HL-60 (cell line): ENCODE data around the gene AFF4.
"Not testable (repeated sequence)": the region's sequence is repeated elsewhere in the genome, so short reads cannot be mapped to it uniquely, and the experiment has no call there.

Experiments used
- DNase-seq, 2 experiments: peaks; one replicate each; pipeline ENCODE4 v3.0.0-alpha.2; 2010 to 2020; ENCODE audit warnings: low read depth in 1 of 2, low spot score in 1 of 2
- H3K27ac ChIP-seq: fragments of 250-450 bp; sonication (Bioruptor Pico); replicated peaks from 2 replicates; pipeline ENCODE4 v1.5.1; 2020; ENCODE audit warnings: mild to moderate bottlenecking, moderate library complexity
- H3K27me3 ChIP-seq: fragments of 250-450 bp; sonication (Bioruptor Pico); 2 replicates; pipeline ENCODE4 v1.5.1; 2021; ENCODE audit warnings: mild to moderate bottlenecking, moderate library complexity; ENCODE audit not compliant: insufficient read depth, poor library complexity, severe bottlenecking
- H3K4me3 ChIP-seq: replicated peaks from 2 replicates; pipeline ENCODE4 v1.5.1; 2011; ENCODE audit warnings: mild to moderate bottlenecking, control low read depth, low read length; ENCODE audit not compliant: insufficient read depth
- CTCF ChIP-seq: IDR thresholded peaks from one replicate; pipeline ENCODE4 v1.5.1; 2011; ENCODE audit warnings: low read length, control low read depth, inconsistent platforms; ENCODE audit not compliant: insufficient read depth
- GABPA ChIP-seq: IDR thresholded peaks from 2 replicates; pipeline ENCODE4 v1.6.1; 2012; ENCODE audit warnings: low read depth
- POLR2AphosphoS5 ChIP-seq: IDR thresholded peaks from 2 replicates; pipeline ENCODE4 v1.6.1; 2012; ENCODE audit warnings: low read depth
- REST ChIP-seq: IDR thresholded peaks from 2 replicates; pipeline ENCODE4 v1.6.1; 2012; ENCODE audit warnings: low read depth; ENCODE audit not compliant: insufficient replicate concordance
- SPI1 ChIP-seq: IDR thresholded peaks from 2 replicates; pipeline ENCODE4 v1.6.1; 2012; ENCODE audit warnings: low read depth, mild to moderate bottlenecking, borderline replicate concordance

AFF4 gene

GRCh38 chr5:132961887-132962286, 1.5 kb downstream of the AFF4 start:
- peak overlapping the region; percentile 72 for H3K27ac ChIP-seq

GRCh38 chr5:132961123-132961815, 2.2 kb downstream of the AFF4 start:
- not testable (repeated sequence) for H3K27me3 ChIP-seq, H3K4me3 ChIP-seq, H3K27ac ChIP-seq, DNase-seq

More at GRCh38 chr5:132961887-132962286, 1.5 kb downstream of the AFF4 start:
- DNase-seq: no peak
- no peaks in the 10 kb centered on the region for H3K27me3 ChIP-seq
- peak overlapping the region; percentile 64 for H3K4me3 ChIP-seq
- TF ChIP-seq CTCF: no peak
- TF ChIP-seq POLR2AphosphoS5: no peak
- TF ChIP-seq REST: no peak
- TF ChIP-seq SPI1: no peak
- TF ChIP-seq GABPA: no peak

GRCh38 chr5:132956166-132956799, 7.2 kb downstream of the AFF4 start:
- not testable (repeated sequence) for DNase-seq, H3K27me3 ChIP-seq, H3K27ac ChIP-seq, H3K4me3 ChIP-seq

GRCh38 chr5:132953710-132954109, 9.7 kb downstream of the AFF4 start:
- H3K27ac ChIP-seq: no peak overlapping the region
- H3K4me3 ChIP-seq: no peak overlapping the region
- no peak for DNase-seq

More at GRCh38 chr5:132953710-132954109, 9.7 kb downstream of the AFF4 start:
- TF ChIP-seq CTCF (no peak), SPI1 (no peak), GABPA (no peak), REST (no peak), POLR2AphosphoS5 (no peak)
- H3K27me3 ChIP-seq: no peaks in the 10 kb centered on the region
